Measurements from ENCODE around the gene CD59.
"Not testable (repeated sequence)": the region's sequence is repeated elsewhere in the genome, so short reads cannot be mapped to it uniquely, and the experiment has no call there.

Gene CD59

GRCh38 chr11:33713151-33713855 is 22.9 kb downstream of the CD59 start:
- DNase-seq (ENCODE audit: insufficient read length, low spot score) (no peak), FAIRE-seq (no peak)
- no peak for TF ChIP-seq CTCF (IDR thresholded peaks at IDR 0.05; ENCODE audit: insufficient read depth, missing control alignments)

GRCh38 chr11:33712436-33712835 is 23.8 kb downstream of the CD59 start:
- FAIRE-seq: no peak
- TF ChIP-seq CTCF (IDR thresholded peaks at IDR 0.05; ENCODE audit: insufficient read depth, missing control alignments): no peak
- no peak for DNase-seq (ENCODE audit: insufficient read length, low spot score)

- no peak for TF ChIP-seq CTCF (IDR thresholded peaks at IDR 0.05; ENCODE audit: insufficient read depth, missing control alignments)
- FAIRE-seq: no peak
- DNase-seq (ENCODE audit: insufficient read length, low spot score): no peak
These were observed 26.8 kb downstream of the CD59 start for GRCh38 chr11:33709466-33709865.

- TF ChIP-seq CTCF (IDR thresholded peaks at IDR 0.05; ENCODE audit: insufficient read depth, missing control alignments): no peak
- no peak for FAIRE-seq
- no peak for DNase-seq (ENCODE audit: insufficient read length, low spot score)
These were observed 27.2 kb downstream of the CD59 start for GRCh38 chr11:33708985-33709384.

GRCh38 chr11:33707831-33708230 is 28.4 kb downstream of the CD59 start:
- FAIRE-seq; DNase-seq (ENCODE audit: insufficient read length, low spot score): not testable (repeated sequence)

- FAIRE-seq: no peak
- DNase-seq (ENCODE audit: insufficient read length, low spot score): no peak
- no peak for TF ChIP-seq CTCF (IDR thresholded peaks at IDR 0.05; ENCODE audit: insufficient read depth, missing control alignments)
These were observed 29.3 kb downstream of the CD59 start for GRCh38 chr11:33706966-33707365.

GRCh38 chr11:33706546-33706945 is 29.7 kb downstream of the CD59 start:
- FAIRE-seq (no peak), DNase-seq (ENCODE audit: insufficient read length, low spot score) (no peak)
- no peak for TF ChIP-seq CTCF (IDR thresholded peaks at IDR 0.05; ENCODE audit: insufficient read depth, missing control alignments)
